ENCODE data around the gene AP1G2.
A peak's percentile ranks its signal among the peaks of the same experiment; 100 is the strongest.

The AP1G2 gene

GRCh38 chr14:23569443-23570151, 2.0 kb upstream of the AP1G2 start:
- DNase-seq, result no peak

- peak; percentile 23 for DNase-seq
Observed at GRCh38 chr14:23568600-23569331, 1.2 kb upstream of the AP1G2 start.

GRCh38 chr14:23568021-23568599, 519 bp upstream of the AP1G2 start:
- no peak for DNase-seq

GRCh38 chr14:23566778-23567185, 809 bp downstream of the AP1G2 start:
- DNase-seq, result no peak

GRCh38 chr14:23566112-23566777, 1.3 kb downstream of the AP1G2 start:
- no peak for DNase-seq

GRCh38 chr14:23565626-23566025, 2.0 kb downstream of the AP1G2 start:
- no peak for DNase-seq

- DNase-seq, result no peak
Observed at GRCh38 chr14:23564876-23565275, 2.7 kb downstream of the AP1G2 start.

- DNase-seq, result no peak
Observed at GRCh38 chr14:23564181-23564812, 3.3 kb downstream of the AP1G2 start.

- no peak for DNase-seq
Observed at GRCh38 chr14:23563473-23564180, 4.0 kb downstream of the AP1G2 start.

GRCh38 chr14:23562822-23563472, 4.6 kb downstream of the AP1G2 start:
- DNase-seq, result peak; percentile 41

GRCh38 chr14:23561873-23562821, 5.4 kb downstream of the AP1G2 start:
- no peak for DNase-seq

GRCh38 chr14:23561259-23561658, 6.3 kb downstream of the AP1G2 start:
- no peak for DNase-seq

GRCh38 chr14:23559926-23560520, 7.6 kb downstream of the AP1G2 start:
- no peak for DNase-seq

- peak; percentile 55 for DNase-seq
Observed at GRCh38 chr14:23559010-23559925, 8.3 kb downstream of the AP1G2 start.

- DNase-seq, result no peak
Observed at GRCh38 chr14:23558346-23559009, 9.1 kb downstream of the AP1G2 start.

- no peak for DNase-seq
Observed at GRCh38 chr14:23557946-23558345, 9.6 kb downstream of the AP1G2 start.

GRCh38 chr14:23557521-23557920, 10.1 kb downstream of the AP1G2 start:
- no peak for DNase-seq

- DNase-seq, result no peak
Observed at GRCh38 chr14:23556700-23557440, 10.7 kb downstream of the AP1G2 start.

All from CD4-positive, alpha-beta T cell treated with Interferon gamma for 1 hour (primary cell).